Measurements from ENCODE around the gene TFE3.

DNA sequence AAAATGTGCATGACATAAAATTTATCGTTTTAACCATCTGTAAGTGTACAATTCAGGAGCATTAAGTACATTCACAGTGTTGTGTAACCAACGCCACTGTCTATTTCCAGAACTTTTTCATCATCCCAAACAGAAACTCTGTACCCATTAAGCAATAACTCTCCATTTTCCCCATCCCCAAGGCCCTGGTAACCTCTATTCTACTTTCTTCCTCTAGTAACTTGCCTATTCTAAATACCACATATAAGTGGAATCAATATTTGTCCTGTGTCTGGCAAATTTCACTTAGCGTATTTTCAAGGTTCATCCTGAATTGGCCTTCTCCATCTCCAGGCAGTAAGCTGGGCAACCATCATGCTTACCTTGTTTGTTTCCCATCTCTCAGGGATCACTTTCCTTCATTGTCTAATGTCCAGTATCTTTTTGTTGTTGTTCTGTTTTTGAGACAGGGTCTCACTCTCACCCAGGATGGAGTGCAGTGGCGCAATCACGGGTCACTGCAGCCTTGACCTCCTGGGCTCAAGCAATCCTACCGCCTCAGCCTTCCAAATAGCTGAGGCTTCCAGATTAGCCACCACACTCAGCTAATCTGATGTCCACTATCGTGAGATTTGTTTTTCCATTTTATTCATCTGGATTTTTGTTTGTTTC is 23.4 kb downstream of the TFE3 start:
- TF ChIP-seq EZH2 (IDR thresholded peaks at IDR 0.05; ENCODE audit: borderline replicate concordance, low read depth, low read length, poor library complexity, severe bottlenecking) (no peak), CTCF (conservative IDR thresholded peaks at IDR 0.05; ENCODE audit: low read depth, low read length) (no peak)
